Epithelial cell of esophagus (primary cell): ENCODE measurements around the gene CCDC30.

Experiments used
- DNase-seq: peaks from one replicate; pipeline ENCODE4 v3.0.0; 2010; ENCODE audit warnings: low read depth
- H3K4me3 ChIP-seq: 2 replicates; pipeline ENCODE4 v1.5.1; 2011; ENCODE audit warnings: mild to moderate bottlenecking, low read length, control low read depth
- CTCF ChIP-seq: IDR thresholded peaks from 2 replicates; pipeline ENCODE4 v1.5.1; 2011; ENCODE audit warnings: low read depth, mild to moderate bottlenecking, low read length, control low read depth, inconsistent platforms; ENCODE audit not compliant: insufficient read depth; ENCODE audit errors: missing control alignments

CCDC30 gene

GRCh38 chr1:42523171-42523570 is 60.1 kb downstream of the CCDC30 start:
- DNase-seq = no peak
- TF ChIP-seq CTCF = no peak
- no peak overlapping the region for H3K4me3 ChIP-seq

DNA sequence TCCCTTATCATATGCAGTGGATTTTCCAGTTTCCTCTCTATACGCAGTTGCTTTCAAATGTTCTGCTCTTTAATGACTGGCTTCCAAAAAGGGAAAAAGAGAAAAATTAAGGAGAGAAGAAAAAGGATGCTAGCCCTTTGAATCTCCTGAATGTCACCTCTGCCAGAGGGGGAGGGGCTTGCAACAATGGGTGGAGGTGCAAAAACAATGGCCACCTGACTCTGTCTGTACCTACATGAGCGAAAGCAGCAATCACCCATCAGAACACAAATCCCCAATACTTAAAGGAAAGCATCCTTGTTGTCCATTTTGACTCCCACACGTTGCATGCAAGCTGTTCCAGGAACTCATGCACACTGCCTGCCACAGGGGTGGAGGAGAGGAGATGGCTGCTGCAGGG is 61.2 kb downstream of the CCDC30 start:
- H3K4me3 ChIP-seq = no peak overlapping the region
- DNase-seq = no peak
- no peak for TF ChIP-seq CTCF

GRCh38 chr1:42529724-42530181 is 66.7 kb downstream of the CCDC30 start:
- no peak overlapping the region for H3K4me3 ChIP-seq
- peak; percentile 97 for DNase-seq
- TF ChIP-seq CTCF = no peak

DNA sequence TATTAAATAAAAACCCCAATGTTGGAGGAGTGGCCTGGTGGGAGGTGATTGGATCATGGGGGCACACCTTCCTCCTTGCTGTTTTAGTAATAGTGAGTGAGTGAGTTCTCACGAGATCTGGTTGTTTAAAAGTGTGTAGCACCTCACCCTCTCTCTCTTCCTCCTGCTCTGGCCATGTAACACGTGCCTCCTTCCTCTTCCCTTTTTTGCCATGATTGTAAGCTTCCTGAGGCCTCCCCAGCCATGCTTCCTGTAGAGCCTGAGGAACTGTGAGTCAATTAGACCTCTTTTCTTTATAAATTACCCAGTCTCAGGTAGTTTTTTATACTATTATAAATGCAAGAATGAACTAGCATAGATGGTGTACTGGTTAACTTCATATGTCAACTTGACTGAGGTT is 68.0 kb downstream of the CCDC30 start:
- no peak for DNase-seq
- no peak for TF ChIP-seq CTCF
- no peak overlapping the region for H3K4me3 ChIP-seq

DNA sequence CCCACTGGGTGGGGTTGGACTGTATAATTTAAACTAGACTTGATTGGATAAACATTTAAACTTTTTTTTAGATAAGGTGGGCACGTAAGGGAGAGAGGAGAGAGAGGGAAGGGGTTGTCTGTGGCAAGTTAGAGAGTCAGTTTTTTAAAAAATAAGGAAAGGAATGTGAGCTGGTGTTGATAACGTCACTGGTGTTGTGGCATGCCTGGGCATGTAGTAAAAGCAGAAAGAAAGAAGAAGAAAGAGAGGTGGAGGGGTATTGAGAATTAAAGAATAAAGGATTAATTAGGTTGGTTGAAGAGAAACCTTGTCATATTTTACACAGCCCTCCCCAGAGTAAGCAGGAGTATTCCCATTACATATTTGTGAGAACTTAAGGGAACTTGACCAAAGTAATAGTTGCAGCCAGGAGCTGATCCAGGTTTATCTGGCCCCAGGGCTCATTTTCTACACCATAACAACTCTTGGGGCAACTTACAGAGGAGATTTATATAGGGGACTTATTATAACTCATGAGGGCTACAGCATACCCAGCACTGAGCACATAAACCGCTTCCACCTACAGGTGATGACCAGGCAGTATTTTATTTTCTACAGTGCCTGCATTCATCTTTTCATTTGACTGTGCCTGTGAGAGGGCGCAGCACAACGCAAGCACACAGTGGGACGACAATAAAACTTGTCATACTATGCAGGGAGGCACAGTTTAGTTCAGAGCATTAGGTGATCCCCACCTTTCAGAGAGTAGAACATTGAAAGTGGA is 70.2 kb downstream of the CCDC30 start:
- no peak for TF ChIP-seq CTCF
- peak; percentile 56 for DNase-seq
- H3K4me3 ChIP-seq = no peak overlapping the region

- no peak overlapping the region for H3K4me3 ChIP-seq
- TF ChIP-seq CTCF = no peak
- no peak for DNase-seq
These were observed 78.0 kb downstream of the CCDC30 start for GRCh38 chr1:42541104-42541503.

GRCh38 chr1:42551180-42551579 is 88.1 kb downstream of the CCDC30 start:
- no peak for TF ChIP-seq CTCF
- no peak overlapping the region for H3K4me3 ChIP-seq
- no peak for DNase-seq
